ENCODE results near the gene LY6G6C.

Gene LY6G6C

GRCh38 chr6:31676904-31677303, 44.6 kb downstream of the LY6G6C start:
- DNase-seq: no peak

DNA sequence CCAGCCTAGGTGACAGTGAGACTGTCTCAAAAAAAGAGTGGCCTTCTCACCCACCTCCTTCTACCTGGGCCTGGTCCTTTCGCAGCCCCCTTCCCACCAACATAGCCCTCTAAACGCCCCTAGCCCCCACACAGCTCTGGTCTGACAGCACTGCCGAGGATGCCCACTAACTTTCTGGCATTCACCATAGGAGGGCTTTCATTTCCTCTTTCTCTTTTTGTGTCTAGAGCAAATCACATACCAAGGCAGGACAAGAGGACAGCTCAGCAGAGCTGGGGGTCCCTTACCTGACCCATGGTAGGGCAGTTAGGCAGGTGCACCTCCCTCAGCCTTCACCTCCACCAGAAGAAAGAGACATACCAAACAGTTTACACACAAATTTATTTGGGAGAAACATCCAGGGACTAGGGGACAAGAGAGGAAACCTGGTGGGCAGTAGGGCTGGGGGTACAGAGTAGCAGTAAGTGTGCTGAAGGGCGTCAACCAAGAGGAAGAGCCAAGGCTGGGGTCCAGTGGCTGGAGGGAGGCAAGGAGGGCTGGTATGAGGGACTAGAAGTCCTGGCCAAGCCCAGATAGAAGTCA, 45.1 kb downstream of the LY6G6C start:
- DNase-seq: no peak

DNA sequence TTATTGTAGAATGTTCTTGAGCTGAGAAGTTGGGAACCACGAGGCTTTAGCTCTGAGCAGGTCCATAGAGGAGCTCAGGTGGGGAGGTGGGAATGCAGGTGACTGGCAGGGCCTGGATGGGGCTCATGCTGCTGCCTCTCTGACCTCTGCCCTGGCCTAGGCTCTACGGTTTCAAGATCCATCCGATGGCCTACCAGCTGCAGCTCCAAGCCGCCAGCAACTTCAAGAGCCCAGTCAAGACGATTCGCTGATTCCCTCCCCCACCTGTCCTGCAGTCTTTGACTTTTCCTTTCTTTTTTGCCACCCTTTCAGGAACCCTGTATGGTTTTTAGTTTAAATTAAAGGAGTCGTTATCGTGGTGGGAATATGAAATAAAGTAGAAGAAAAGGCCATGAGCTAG, 51.9 kb downstream of the LY6G6C start, which contains the start of gene LY6G5B:
TSS of gene LY6G5B (plus strand) at position 301 of the 400 bp plus-strand sequence. CDS start 975 bp downstream, outside the sequence.
- no peak for DNase-seq

Measured in NCI-H1436 (cell line).